Ishikawa (cell line): ENCODE measurements around the gene NHS.

Experiments
- CEBPB ChIP-seq: IDR thresholded peaks from 2 replicates; pipeline ENCODE4 v1.6.1; 2012
- CREB1 ChIP-seq: IDR thresholded peaks from 2 replicates; pipeline ENCODE4 v1.6.1; 2012; ENCODE audit warnings: low read depth
- EGR1 ChIP-seq: IDR thresholded peaks from 2 replicates; pipeline ENCODE4 v1.6.1; 2012
- EP300 ChIP-seq: IDR thresholded peaks from 2 replicates; pipeline ENCODE4 v1.6.1; 2012; ENCODE audit warnings: borderline replicate concordance
- FOXM1 ChIP-seq: IDR thresholded peaks from 2 replicates; pipeline ENCODE4 v1.6.1; 2012; ENCODE audit warnings: low read depth, borderline replicate concordance
- NFIC ChIP-seq: IDR thresholded peaks from 2 replicates; pipeline ENCODE4 v1.6.1; 2012
- RAD21 ChIP-seq: IDR thresholded peaks from 2 replicates; pipeline ENCODE4 v1.6.1; 2012; ENCODE audit warnings: low read depth
- TAF1 ChIP-seq: IDR thresholded peaks from 2 replicates; pipeline ENCODE4 v1.6.1; 2012; ENCODE audit warnings: low read depth, mild to moderate bottlenecking
- TCF12 ChIP-seq: IDR thresholded peaks from 2 replicates; pipeline ENCODE4 v1.6.1; 2012; ENCODE audit warnings: low read depth
- TEAD4 ChIP-seq: IDR thresholded peaks from 2 replicates; pipeline ENCODE4 v1.6.1; 2012
- YY1 ChIP-seq: IDR thresholded peaks from 2 replicates; pipeline ENCODE4 v1.6.1; 2012; ENCODE audit warnings: low read depth
- ZBTB7A ChIP-seq: IDR thresholded peaks from 2 replicates; pipeline ENCODE4 v1.6.1; 2012; ENCODE audit warnings: low read depth
- TF ChIP-seq, protein P1 (sequence below): IDR thresholded peaks from 2 replicates; pipeline ENCODE4 v1.6.1; 2012
- TF ChIP-seq, protein P2 (sequence below): IDR thresholded peaks from 2 replicates; pipeline ENCODE4 v1.6.1; 2012; ENCODE audit warnings: low read depth, mild to moderate bottlenecking
- TF ChIP-seq, protein P3 (sequence below): IDR thresholded peaks from 2 replicates; pipeline ENCODE4 v1.6.1; 2012

Gene NHS

DNA sequence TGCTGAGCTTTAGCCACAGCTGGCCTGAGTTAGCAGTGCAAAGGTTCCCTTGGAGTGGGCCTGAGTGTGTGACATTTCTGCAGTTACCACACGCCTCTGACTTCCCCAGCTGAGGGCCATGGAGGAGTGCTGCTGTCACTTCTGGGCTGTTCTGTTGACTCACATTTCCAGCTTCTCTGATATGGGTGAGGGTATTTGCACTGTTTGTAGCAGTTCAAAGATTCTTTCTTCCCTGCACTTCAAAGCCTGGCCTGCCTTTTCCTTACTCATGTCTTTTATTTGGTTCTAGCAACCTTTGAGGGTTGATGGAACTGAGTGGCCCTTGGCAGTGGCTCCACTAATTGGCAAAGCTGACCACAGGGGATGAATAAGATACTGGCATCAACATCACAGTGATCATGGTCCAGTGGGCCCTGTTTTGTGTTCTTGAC, 335.9 kb downstream of the NHS start:
- TF ChIP-seq, protein P1, sequence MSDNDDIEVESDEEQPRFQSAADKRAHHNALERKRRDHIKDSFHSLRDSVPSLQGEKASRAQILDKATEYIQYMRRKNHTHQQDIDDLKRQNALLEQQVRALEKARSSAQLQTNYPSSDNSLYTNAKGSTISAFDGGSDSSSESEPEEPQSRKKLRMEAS = no peak
- TF ChIP-seq ZBTB7A (no peak), TCF12 (no peak), FOXM1 (no peak), RAD21 (no peak), EGR1 (no peak), YY1 (no peak), TEAD4 (no peak), EP300 (no peak), TAF1 (no peak), CEBPB (no peak), CREB1 (no peak)
- TF ChIP-seq, protein P2, sequence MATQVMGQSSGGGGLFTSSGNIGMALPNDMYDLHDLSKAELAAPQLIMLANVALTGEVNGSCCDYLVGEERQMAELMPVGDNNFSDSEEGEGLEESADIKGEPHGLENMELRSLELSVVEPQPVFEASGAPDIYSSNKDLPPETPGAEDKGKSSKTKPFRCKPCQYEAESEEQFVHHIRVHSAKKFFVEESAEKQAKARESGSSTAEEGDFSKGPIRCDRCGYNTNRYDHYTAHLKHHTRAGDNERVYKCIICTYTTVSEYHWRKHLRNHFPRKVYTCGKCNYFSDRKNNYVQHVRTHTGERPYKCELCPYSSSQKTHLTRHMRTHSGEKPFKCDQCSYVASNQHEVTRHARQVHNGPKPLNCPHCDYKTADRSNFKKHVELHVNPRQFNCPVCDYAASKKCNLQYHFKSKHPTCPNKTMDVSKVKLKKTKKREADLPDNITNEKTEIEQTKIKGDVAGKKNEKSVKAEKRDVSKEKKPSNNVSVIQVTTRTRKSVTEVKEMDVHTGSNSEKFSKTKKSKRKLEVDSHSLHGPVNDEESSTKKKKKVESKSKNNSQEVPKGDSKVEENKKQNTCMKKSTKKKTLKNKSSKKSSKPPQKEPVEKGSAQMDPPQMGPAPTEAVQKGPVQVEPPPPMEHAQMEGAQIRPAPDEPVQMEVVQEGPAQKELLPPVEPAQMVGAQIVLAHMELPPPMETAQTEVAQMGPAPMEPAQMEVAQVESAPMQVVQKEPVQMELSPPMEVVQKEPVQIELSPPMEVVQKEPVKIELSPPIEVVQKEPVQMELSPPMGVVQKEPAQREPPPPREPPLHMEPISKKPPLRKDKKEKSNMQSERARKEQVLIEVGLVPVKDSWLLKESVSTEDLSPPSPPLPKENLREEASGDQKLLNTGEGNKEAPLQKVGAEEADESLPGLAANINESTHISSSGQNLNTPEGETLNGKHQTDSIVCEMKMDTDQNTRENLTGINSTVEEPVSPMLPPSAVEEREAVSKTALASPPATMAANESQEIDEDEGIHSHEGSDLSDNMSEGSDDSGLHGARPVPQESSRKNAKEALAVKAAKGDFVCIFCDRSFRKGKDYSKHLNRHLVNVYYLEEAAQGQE = no peak

DNA sequence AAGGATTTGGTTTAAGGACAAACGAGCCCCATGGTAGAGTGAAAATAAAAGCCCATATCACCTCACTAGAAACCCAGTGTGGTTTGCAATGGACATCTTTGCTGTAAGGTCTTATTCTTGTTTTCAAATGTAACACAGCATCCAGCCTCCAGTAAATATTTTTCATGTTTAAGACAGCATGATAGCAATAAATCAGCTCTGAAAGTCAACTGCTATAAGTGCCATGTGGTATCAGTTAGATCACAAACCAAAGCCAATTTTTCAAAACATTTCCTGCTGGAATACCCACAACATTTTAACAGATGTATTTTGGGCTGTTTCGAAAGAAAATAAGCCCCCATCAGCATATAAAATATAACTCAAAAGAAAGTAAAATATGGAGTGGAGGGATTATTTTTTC, 338.3 kb downstream of the NHS start:
- TF ChIP-seq TCF12 (no peak), RAD21 (no peak), TEAD4 (no peak), ZBTB7A (no peak), EGR1 (no peak), EP300 (no peak), CREB1 (no peak), TAF1 (no peak), CEBPB (no peak), NFIC (no peak), YY1 (no peak), FOXM1 (no peak)
- TF ChIP-seq, protein P2 = no peak
- TF ChIP-seq, protein P1 = no peak
- TF ChIP-seq, protein P3, sequence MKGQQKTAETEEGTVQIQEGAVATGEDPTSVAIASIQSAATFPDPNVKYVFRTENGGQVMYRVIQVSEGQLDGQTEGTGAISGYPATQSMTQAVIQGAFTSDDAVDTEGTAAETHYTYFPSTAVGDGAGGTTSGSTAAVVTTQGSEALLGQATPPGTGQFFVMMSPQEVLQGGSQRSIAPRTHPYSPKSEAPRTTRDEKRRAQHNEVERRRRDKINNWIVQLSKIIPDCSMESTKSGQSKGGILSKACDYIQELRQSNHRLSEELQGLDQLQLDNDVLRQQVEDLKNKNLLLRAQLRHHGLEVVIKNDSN = no peak

DNA sequence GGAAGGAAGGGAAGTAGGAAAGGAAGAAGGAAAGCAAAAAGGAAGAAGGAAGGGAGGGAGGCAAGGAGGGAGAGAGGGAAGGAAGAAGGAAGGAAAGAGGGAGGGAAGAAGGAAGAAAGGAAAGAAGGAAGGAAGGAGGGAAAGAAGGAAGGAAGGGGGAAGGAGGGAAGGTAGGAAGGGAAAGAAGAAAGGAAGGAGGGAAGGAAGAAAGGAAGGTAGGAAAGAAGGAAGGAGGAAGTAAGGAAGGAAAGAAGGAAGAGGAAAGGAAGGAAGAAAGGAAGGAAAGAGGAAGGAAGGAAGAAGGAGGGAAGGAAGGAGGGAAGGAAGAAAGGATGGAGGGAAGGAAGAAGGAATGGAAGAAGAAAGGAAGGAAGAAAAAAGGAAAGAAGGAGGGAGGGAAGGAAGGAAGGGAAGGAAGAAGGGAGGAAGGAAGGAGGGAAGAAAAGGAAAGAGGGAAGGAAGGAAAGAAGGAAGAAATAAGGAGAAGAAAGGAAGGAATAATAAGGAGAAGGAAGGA, 343.7 kb downstream of the NHS start:
- TF ChIP-seq EP300 (no peak), FOXM1 (no peak), NFIC (no peak), EGR1 (no peak), CREB1 (no peak), RAD21 (no peak), CEBPB (no peak), TAF1 (no peak), TCF12 (no peak)
- TF ChIP-seq, protein P1 = no peak
- TF ChIP-seq, protein P2 = no peak

DNA sequence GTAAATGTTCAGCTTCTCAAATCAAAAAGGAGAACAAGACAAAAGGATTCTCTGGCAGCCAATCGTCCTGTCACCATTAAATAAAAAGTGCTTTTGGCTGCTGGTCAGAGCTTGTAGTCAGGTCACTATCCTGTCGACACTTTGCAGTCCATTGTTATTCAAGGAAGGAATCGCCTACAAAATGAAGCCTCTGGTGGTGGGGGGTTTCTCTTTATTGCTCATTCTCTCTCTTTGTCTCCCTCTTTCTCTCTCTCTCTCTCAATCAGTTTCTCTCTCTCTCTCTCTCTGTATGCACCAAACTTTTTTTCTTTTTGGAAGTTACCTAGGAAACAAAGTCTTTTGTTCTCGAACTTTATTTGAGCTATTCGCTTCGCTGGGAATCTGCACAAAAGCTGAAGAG, 344.7 kb downstream of the NHS start:
- TF ChIP-seq RAD21 = no peak
- no peak for TF ChIP-seq TAF1
- no peak for TF ChIP-seq TCF12
- TF ChIP-seq, protein P3 = no peak
- no peak for TF ChIP-seq FOXM1
- no peak for TF ChIP-seq TEAD4
- no peak for TF ChIP-seq CEBPB
- no peak for TF ChIP-seq EGR1
- no peak for TF ChIP-seq CREB1
- TF ChIP-seq, protein P2 = no peak
- no peak for TF ChIP-seq EP300
- TF ChIP-seq YY1 = no peak
- TF ChIP-seq, protein P1 = no peak
- TF ChIP-seq ZBTB7A = no peak
